A673 (cell line): ENCODE measurements around the gene NECAB2. TPM values are rescaled to one million over a fixed set of nuclear protein-coding genes. Genes with fewer than 3 reads are reported as not detected.

ENCODE experiments used
- BruUV-seq: library from RNA; stranded (reverse); fragments of 400-500 nt; replicated peaks from 2 replicates; lab custom pipeline; 2021; lab: Mats Ljungman, UMichigan
- CTCF ChIA-PET: fragments of 300-600 bp; sonication (Branson Sonifier 250); formaldehyde crosslinking; loops from one replicate; lab custom pipeline; 2022; ENCODE audit warnings: antibody characterized with exemption; lab: Charles Lee
- POLR2A ChIA-PET: fragments of 300-600 bp; sonication (Branson Sonifier 250); formaldehyde crosslinking; loops from one replicate; lab custom pipeline; 2022; ENCODE audit warnings: antibody characterized with exemption; ENCODE audit not compliant: low non-redundant PET; lab: Charles Lee
- DNase-seq: peaks from one replicate; pipeline ENCODE4 v3.0.0-alpha.2; 2015; ENCODE audit warnings: low spot score
- H3K27ac ChIP-seq: fragments of 200-600 bp; sonication (generic); 2 replicates; pipeline ENCODE4 v1.5.1; 2016; ENCODE audit warnings: mixed run types, low read depth, mild to moderate bottlenecking, mixed read lengths, antibody characterized with exemption, low read length; ENCODE audit not compliant: poor library complexity, severe bottlenecking
- H3K27me3 ChIP-seq: fragments of 200-600 bp; sonication (generic); replicated peaks from 2 replicates; pipeline ENCODE4 v1.6.1; 2017; ENCODE audit warnings: mixed run types, low read depth, mild to moderate bottlenecking, mixed read lengths, antibody characterized with exemption, low read length; ENCODE audit not compliant: insufficient read depth, poor library complexity
- H3K36me3 ChIP-seq: fragments of 200-600 bp; sonication (generic); 2 replicates; pipeline ENCODE4 v1.6.1; 2016; ENCODE audit warnings: mixed run types, mild to moderate bottlenecking, mixed read lengths, antibody characterized with exemption, low read length; ENCODE audit not compliant: insufficient read depth, poor library complexity, severe bottlenecking
- H3K4me1 ChIP-seq: fragments of 200-600 bp; sonication (generic); 2 replicates; pipeline ENCODE4 v1.6.1; 2017; ENCODE audit warnings: mixed run types, mild to moderate bottlenecking, mixed read lengths, antibody characterized with exemption, low read length; ENCODE audit not compliant: insufficient read depth, poor library complexity, severe bottlenecking
- H3K4me3 ChIP-seq: fragments of 200-600 bp; sonication (generic); 2 replicates; pipeline ENCODE4 v1.5.1; 2016; ENCODE audit warnings: low read depth, mixed run types, mild to moderate bottlenecking, mixed read lengths, low read length; ENCODE audit not compliant: poor library complexity, severe bottlenecking
- H3K9me3 ChIP-seq: fragments of 200-600 bp; sonication (generic); 2 replicates; pipeline ENCODE4 v1.6.1; 2016; ENCODE audit warnings: mixed run types, low read depth, mild to moderate bottlenecking, mixed read lengths, antibody characterized with exemption, low read length; ENCODE audit not compliant: poor library complexity, severe bottlenecking
- CTCF ChIP-seq: fragments of 300-800, 200-600 bp; sonication (generic); conservative IDR thresholded peaks from 2 replicates; pipeline ENCODE4 v1.5.1; 2017; ENCODE audit warnings: low read depth, mild to moderate bottlenecking, antibody characterized with exemption, low read length, moderate library complexity, mixed read lengths
- EZH2 ChIP-seq: fragments of 200-600 bp; sonication (generic); IDR thresholded peaks from 2 replicates; pipeline ENCODE4 v1.6.1; 2017; ENCODE audit warnings: borderline replicate concordance, low read depth, mild to moderate bottlenecking, mixed read lengths, antibody characterized with exemption, low read length; ENCODE audit not compliant: poor library complexity, severe bottlenecking
- intact Hi-C: fragments of 100-400 bp; cut with micrococcal nuclease; formaldehyde crosslinking; loops from one replicate; pipeline ENCODE4 v1.10.0; 2022; ENCODE audit not compliant: unreplicated experiment
- total RNA-seq: library from RNA; stranded (reverse); gene quantifications from 2 replicates; pipeline ENCODE4 v1.2.3, GENCODE V29; 2021

Gene NECAB2
- total RNA-seq, 1 experiment from 2014 or later, result 0.80 TPM

GRCh38 chr16:84047206-84047605, 79.2 kb downstream of the NECAB2 start:
- ChIA-PET POLR2A (no interaction called here), CTCF (no interaction called here)
- no peak for TF ChIP-seq EZH2
- no peak for TF ChIP-seq CTCF

GRCh38 chr16:84047626-84048025, 79.6 kb downstream of the NECAB2 start:
- no TSS peak for BruUV-seq
- ChIA-PET POLR2A (no interaction called here), CTCF (no interaction called here)
- Histone ChIP-seq H3K36me3 (no peaks in the 10 kb centered on the region), H3K27ac (no peak overlapping the region), H3K27me3 (no peaks in the 10 kb centered on the region), H3K9me3 (no peaks in the 10 kb centered on the region), H3K4me1 (no peaks in the 10 kb centered on the region), H3K4me3 (no peak overlapping the region)
- DNase-seq, result no peak
- TF ChIP-seq CTCF, result no peak
- no peak for TF ChIP-seq EZH2
- intact Hi-C loops, result no loop called here

More at GRCh38 chr16:84047206-84047605, 79.2 kb downstream of the NECAB2 start:
- Histone ChIP-seq H3K27ac (no peak overlapping the region), H3K4me1 (no peaks in the 10 kb centered on the region), H3K27me3 (no peaks in the 10 kb centered on the region), H3K9me3 (no peaks in the 10 kb centered on the region), H3K36me3 (no peaks in the 10 kb centered on the region), H3K4me3 (no peak overlapping the region)
- intact Hi-C loops, result no loop called here
- no peak for DNase-seq
- no TSS peak for BruUV-seq

- ChIA-PET POLR2A (no interaction called here), CTCF (no interaction called here)
- no TSS peak for BruUV-seq
- H3K4me3 ChIP-seq, result no peak overlapping the region
- H3K27me3 ChIP-seq, result no peaks in the 10 kb centered on the region
- TF ChIP-seq EZH2 (no peak), CTCF (no peak)
- no peak overlapping the region for H3K27ac ChIP-seq
- no peaks in the 10 kb centered on the region for H3K4me1 ChIP-seq
- no peaks in the 10 kb centered on the region for H3K9me3 ChIP-seq
- intact Hi-C loops, result no loop called here
- DNase-seq, result no peak
- peaks cover 2% of the 10 kb centered on the region for H3K36me3 ChIP-seq
Measured at GRCh38 chr16:84048270-84048669, 80.2 kb downstream of the NECAB2 start.
